Measurements from ENCODE around the gene FITM1. TPM values are rescaled to one million over a fixed set of nuclear protein-coding genes. Genes with fewer than 3 reads are reported as not detected.
A peak's percentile ranks its signal among the peaks of the same experiment; 100 is the strongest.

The FITM1 gene
- total RNA-seq, 2 experiments from 2014 or later, result 1.5 to 1.7 TPM

DNA sequence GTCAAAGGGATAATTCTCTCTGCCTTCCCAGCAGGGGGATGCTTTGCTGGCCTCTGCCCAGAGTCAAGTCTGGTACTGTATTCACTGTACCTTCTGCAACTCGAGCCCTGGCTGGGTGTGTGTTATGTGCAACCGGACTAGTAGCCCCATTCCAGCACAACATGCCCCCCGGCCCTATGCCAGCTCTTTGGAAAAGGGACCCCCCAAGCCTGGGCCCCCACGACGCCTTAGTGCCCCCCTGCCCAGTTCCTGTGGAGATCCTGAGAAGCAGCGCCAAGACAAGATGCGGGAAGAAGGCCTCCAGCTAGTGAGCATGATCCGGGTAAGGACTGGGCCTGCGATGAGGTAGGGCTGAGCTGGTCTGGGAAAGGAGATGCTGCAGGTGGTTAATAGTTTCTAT is 20.1 kb downstream of the FITM1 start:
- no peak overlapping the region for H3K4me3 Mint-ChIP-seq
- H3K9me3 Mint-ChIP-seq, result no peaks in the 10 kb centered on the region
- peaks cover 83% of the 10 kb centered on the region for H3K36me3 Mint-ChIP-seq (ENCODE audit: low read depth)
- peaks cover 42% of the 10 kb centered on the region for H3K4me1 Mint-ChIP-seq (ENCODE audit: low read depth)
- Histone ChIP-seq H3K4me1 (ENCODE audit: insufficient read depth, low read length) (peaks cover 47% of the 10 kb centered on the region), H3K36me3 (ENCODE audit: insufficient read depth, low read length) (peaks cover 55% of the 10 kb centered on the region), H3K9me3 (ENCODE audit: control insufficient read depth in 1 of 2, insufficient read depth in 1 of 2, low read length in 2 of 2) (no peaks in the 10 kb centered on the region), H3K4me3 (ENCODE audit: low read length) (no peak overlapping the region), H3K27ac (ENCODE audit: low read depth in 1 of 2, low read length in 2 of 2) (no peak overlapping the region), H3K27me3 (ENCODE audit: control insufficient read depth in 1 of 2, insufficient read depth in 2 of 2, low read length in 2 of 2) (no peaks in the 10 kb centered on the region)
- ChIA-PET POLR2A (interaction anchor here (0.6 to 8.1 kb wide), 5 partner anchors 9 to 712 kb away, joined by 3 to 154 read pairs (median 15); partner anchors contain the start of genes DCAF11, EMC9, IRF9 and NRL), CTCF (interaction anchor here (5.5 kb wide), 1 partner anchor 11 kb away, joined by 32 read pairs; the partner anchor contains the start of gene IRF9)
- ATAC-seq (ENCODE audit: poor library complexity), result no peak
- no peak for DNase-seq
- TF ChIP-seq, protein P1, sequence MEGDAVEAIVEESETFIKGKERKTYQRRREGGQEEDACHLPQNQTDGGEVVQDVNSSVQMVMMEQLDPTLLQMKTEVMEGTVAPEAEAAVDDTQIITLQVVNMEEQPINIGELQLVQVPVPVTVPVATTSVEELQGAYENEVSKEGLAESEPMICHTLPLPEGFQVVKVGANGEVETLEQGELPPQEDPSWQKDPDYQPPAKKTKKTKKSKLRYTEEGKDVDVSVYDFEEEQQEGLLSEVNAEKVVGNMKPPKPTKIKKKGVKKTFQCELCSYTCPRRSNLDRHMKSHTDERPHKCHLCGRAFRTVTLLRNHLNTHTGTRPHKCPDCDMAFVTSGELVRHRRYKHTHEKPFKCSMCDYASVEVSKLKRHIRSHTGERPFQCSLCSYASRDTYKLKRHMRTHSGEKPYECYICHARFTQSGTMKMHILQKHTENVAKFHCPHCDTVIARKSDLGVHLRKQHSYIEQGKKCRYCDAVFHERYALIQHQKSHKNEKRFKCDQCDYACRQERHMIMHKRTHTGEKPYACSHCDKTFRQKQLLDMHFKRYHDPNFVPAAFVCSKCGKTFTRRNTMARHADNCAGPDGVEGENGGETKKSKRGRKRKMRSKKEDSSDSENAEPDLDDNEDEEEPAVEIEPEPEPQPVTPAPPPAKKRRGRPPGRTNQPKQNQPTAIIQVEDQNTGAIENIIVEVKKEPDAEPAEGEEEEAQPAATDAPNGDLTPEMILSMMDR (IDR thresholded peaks at IDR 0.05), result no peak
- H3K27ac Mint-ChIP-seq, result no peak overlapping the region
- intact Hi-C loops (cut with DNase I, micrococcal nuclease), result no loop called here
- H3K27me3 Mint-ChIP-seq, result no peaks in the 10 kb centered on the region

DNA sequence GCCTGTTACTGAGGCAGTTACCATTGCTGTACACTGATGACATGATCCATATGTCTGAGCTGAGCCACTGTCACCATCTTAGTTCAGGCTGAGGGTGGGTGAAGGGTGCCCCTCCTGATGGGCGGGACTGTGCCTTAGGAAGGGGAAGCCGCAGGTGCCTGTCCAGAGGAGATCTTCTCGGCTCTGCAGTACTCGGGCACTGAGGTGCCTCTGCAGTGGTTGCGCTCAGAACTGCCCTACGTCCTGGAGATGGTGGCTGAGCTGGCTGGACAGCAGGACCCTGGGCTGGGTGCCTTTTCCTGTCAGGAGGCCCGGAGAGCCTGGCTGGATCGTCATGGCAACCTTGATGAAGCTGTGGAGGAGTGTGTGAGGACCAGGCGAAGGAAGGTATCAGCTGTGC is 20.5 kb downstream of the FITM1 start:
- Histone ChIP-seq H3K9me3 (ENCODE audit: control insufficient read depth in 1 of 2, insufficient read depth in 1 of 2, low read length in 2 of 2) (no peaks in the 10 kb centered on the region), H3K36me3 (ENCODE audit: insufficient read depth, low read length) (peaks cover 59% of the 10 kb centered on the region), H3K4me1 (ENCODE audit: insufficient read depth, low read length) (peaks cover 43% of the 10 kb centered on the region), H3K27ac (ENCODE audit: low read depth in 1 of 2, low read length in 2 of 2) (no peak overlapping the region), H3K27me3 (ENCODE audit: control insufficient read depth in 1 of 2, insufficient read depth in 2 of 2, low read length in 2 of 2) (no peaks in the 10 kb centered on the region), H3K4me3 (ENCODE audit: low read length) (no peak overlapping the region)
- intact Hi-C loops (cut with DNase I, micrococcal nuclease), result no loop called here
- Mint-ChIP-seq H3K4me1 (ENCODE audit: low read depth) (peaks cover 38% of the 10 kb centered on the region), H3K36me3 (ENCODE audit: low read depth) (peaks cover 87% of the 10 kb centered on the region), H3K27me3 (no peaks in the 10 kb centered on the region), H3K4me3 (no peak overlapping the region), H3K27ac (no peak overlapping the region), H3K9me3 (no peaks in the 10 kb centered on the region)
- POLR2A ChIA-PET, result interaction anchor here (0.6 to 8.1 kb wide), 5 partner anchors 10 to 712 kb away, joined by 3 to 154 read pairs (median 15); partner anchors contain the start of genes DCAF11, EMC9, IRF9 and NRL
- DNase-seq (no peak), ATAC-seq (ENCODE audit: poor library complexity) (no peak)
- CTCF ChIA-PET, result interaction anchor here (0.5 to 5.5 kb wide), 2 partner anchors 10 to 167 kb away, joined by 3 to 32 read pairs; partner anchors contain the start of gene IRF9
- TF ChIP-seq, protein P1 (IDR thresholded peaks at IDR 0.05), result no peak

DNA sequence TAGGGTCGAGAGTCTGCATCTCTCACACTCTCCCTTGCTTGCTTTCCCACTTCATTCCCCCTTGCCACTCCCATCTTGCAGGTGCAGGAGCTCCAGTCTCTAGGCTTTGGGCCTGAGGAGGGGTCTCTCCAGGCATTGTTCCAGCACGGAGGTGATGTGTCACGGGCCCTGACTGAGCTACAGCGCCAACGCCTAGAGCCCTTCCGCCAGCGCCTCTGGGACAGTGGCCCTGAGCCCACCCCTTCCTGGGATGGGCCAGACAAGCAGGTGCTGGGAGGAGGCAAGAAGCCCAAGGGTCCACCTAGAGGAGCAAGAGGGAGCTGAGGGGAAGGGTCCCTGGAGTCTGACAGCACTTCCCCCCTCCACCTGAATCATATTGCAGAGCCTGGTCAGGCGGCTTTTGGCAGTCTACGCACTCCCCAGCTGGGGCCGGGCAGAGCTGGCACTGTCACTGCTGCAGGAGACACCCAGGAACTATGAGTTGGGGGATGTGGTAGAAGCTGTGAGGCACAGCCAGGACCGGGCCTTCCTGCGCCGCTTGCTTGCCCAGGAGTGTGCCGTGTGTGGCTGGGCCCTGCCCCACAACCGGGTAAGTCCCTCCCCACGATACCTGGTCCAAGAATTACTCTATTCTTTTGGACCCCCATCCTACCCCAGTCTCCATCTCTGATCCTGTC is 21.1 kb downstream of the FITM1 start:
- no peaks in the 10 kb centered on the region for H3K27me3 ChIP-seq (ENCODE audit: control insufficient read depth in 1 of 2, insufficient read depth in 2 of 2, low read length in 2 of 2)
- no peak for ATAC-seq (ENCODE audit: poor library complexity)
- H3K27ac Mint-ChIP-seq, result no peak overlapping the region
- peaks cover 85% of the 10 kb centered on the region for H3K36me3 Mint-ChIP-seq (ENCODE audit: low read depth)
- H3K4me3 Mint-ChIP-seq, result peak overlapping the region; percentile 30
- POLR2A ChIA-PET, result interaction anchor here (2.3 to 8.1 kb wide), 4 partner anchors 10 to 37 kb away, joined by 9 to 154 read pairs (median 71); partner anchors contain the start of genes DCAF11, EMC9, IRF9 and NRL
- CTCF ChIA-PET, result interaction anchor here (0.5 to 5.5 kb wide), 2 partner anchors 10 to 167 kb away, joined by 3 to 32 read pairs; partner anchors contain the start of gene IRF9
- H3K36me3 ChIP-seq (ENCODE audit: insufficient read depth, low read length), result peaks cover 63% of the 10 kb centered on the region
- H3K27me3 Mint-ChIP-seq, result no peaks in the 10 kb centered on the region
- intact Hi-C loops (cut with DNase I, micrococcal nuclease), result no loop called here
- no peaks in the 10 kb centered on the region for H3K9me3 ChIP-seq (ENCODE audit: control insufficient read depth in 1 of 2, insufficient read depth in 1 of 2, low read length in 2 of 2)
- H3K4me1 Mint-ChIP-seq (ENCODE audit: low read depth), result peaks cover 33% of the 10 kb centered on the region
- TF ChIP-seq, protein P1 (IDR thresholded peaks at IDR 0.05), result no peak
- no peak overlapping the region for H3K27ac ChIP-seq (ENCODE audit: low read depth in 1 of 2, low read length in 2 of 2)
- DNase-seq, result no peak
- H3K4me1 ChIP-seq (ENCODE audit: insufficient read depth, low read length), result peaks cover 40% of the 10 kb centered on the region
- no peaks in the 10 kb centered on the region for H3K9me3 Mint-ChIP-seq
- H3K4me3 ChIP-seq (ENCODE audit: low read length), result no peak overlapping the region
